Effector CD8-positive, alpha-beta T cell (primary cell): ENCODE data around the gene MGMT.

Experiments used
- DNase-seq: peaks from one replicate; lab custom pipeline; 2025; lab: John Stamatoyannopoulos, UW

Gene MGMT

GRCh38 chr10:129594811-129595210 lies 127.8 kb downstream of the MGMT start:
- no peak for DNase-seq

- no peak for DNase-seq
These were observed 131.4 kb downstream of the MGMT start for GRCh38 chr10:129598413-129598812.

- DNase-seq, result no peak
These were observed 132.1 kb downstream of the MGMT start for GRCh38 chr10:129599160-129599559.

GRCh38 chr10:129601737-129602136 lies 134.7 kb downstream of the MGMT start:
- no peak for DNase-seq

- no peak for DNase-seq
These were observed 136.0 kb downstream of the MGMT start for GRCh38 chr10:129602938-129603535.

- DNase-seq, result no peak
These were observed 137.4 kb downstream of the MGMT start for GRCh38 chr10:129604333-129605032.

GRCh38 chr10:129605266-129605985 lies 138.4 kb downstream of the MGMT start:
- no peak for DNase-seq

- DNase-seq, result no peak
These were observed 139.0 kb downstream of the MGMT start for GRCh38 chr10:129605986-129606518.

GRCh38 chr10:129607607-129608109 lies 140.6 kb downstream of the MGMT start:
- no peak for DNase-seq

- DNase-seq, result no peak
These were observed 141.6 kb downstream of the MGMT start for GRCh38 chr10:129608653-129609052.

GRCh38 chr10:129609551-129609950 lies 142.5 kb downstream of the MGMT start:
- no peak for DNase-seq

GRCh38 chr10:129612481-129613109 lies 145.6 kb downstream of the MGMT start:
- DNase-seq, result no peak

GRCh38 chr10:129613377-129613980 lies 146.4 kb downstream of the MGMT start:
- DNase-seq, result no peak

- DNase-seq, result no peak
These were observed 147.3 kb downstream of the MGMT start for GRCh38 chr10:129614341-129614740.

GRCh38 chr10:129615381-129615780 lies 148.3 kb downstream of the MGMT start:
- no peak for DNase-seq

- DNase-seq, result no peak
These were observed 149.0 kb downstream of the MGMT start for GRCh38 chr10:129615921-129616525.

GRCh38 chr10:129617768-129618167 lies 150.7 kb downstream of the MGMT start:
- no peak for DNase-seq

- no peak for DNase-seq
These were observed 154.0 kb downstream of the MGMT start for GRCh38 chr10:129621062-129621461.

- no peak for DNase-seq
These were observed 154.7 kb downstream of the MGMT start for GRCh38 chr10:129621693-129622092.

GRCh38 chr10:129622291-129622690 lies 155.2 kb downstream of the MGMT start:
- no peak for DNase-seq

- no peak for DNase-seq
These were observed 155.7 kb downstream of the MGMT start for GRCh38 chr10:129622736-129623135.
